ENCODE results near the gene PLAGL2.

PLAGL2 gene

DNA sequence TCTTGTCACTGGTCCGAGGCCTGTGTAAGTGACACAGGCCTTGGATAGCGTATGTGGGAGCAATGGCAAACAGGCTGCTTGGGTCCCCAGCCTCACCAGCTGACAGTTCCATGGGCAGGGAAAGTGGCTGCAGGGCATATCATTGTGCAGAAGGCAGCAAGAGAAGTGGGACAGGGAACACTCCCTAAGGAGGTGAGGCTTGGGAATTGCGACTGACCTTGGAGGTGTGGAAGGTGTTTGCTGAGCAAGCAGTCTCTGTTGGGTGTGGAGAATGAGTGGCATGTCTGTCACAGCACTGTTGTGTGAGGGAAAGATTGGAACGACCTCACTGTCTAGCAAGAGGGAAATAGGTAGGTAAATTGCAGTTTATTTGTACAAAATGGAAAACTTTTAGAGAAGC, 16.9 kb upstream of the PLAGL2 start:
- H3K4me3 ChIP-seq (ENCODE audit: low read depth, low read length), result no peak overlapping the region
- no peak for TF ChIP-seq CTCF (IDR thresholded peaks at IDR 0.05; ENCODE audit: control insufficient read depth, extremely low read depth, insufficient read depth)
- no peak for DNase-seq (ENCODE audit: low read depth)

DNA sequence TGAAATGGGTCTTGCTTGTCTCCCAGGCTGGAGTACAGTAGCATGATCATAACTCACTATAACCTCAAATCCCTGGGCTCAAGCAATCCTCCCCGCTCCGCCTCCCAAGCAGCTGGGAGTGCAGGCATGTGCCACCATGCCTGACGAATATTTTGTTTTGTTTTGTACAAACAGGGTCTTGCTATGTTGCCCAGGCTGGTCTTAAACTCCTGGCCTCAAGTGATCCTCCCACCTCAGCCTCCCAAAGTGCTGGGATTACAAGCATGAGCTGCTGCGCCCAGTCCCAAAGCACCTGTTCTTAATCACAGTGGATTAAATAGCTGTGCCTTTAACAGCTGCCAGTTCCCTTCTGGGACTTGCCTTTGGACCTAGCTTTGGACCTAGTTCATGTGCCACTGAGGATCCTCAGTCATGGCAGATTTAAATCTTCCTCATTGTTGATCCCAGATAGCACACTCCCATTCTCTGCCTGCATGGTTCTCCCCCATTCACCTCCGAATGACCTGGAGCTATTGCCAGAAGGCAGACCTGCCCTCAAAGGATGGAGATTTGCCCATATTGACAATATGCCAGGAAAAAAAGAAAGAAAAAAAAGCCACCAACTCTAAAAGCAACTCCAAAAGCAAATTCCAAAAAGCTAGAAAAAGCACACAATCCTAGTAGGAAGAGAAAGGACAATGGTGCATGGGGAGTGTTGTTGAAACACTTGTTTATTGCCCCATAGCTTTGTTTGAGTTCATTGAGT, 10.8 kb upstream of the PLAGL2 start:
- no peak for TF ChIP-seq CTCF (IDR thresholded peaks at IDR 0.05; ENCODE audit: control insufficient read depth, extremely low read depth, insufficient read depth)
- no peak for DNase-seq (ENCODE audit: low read depth)
- no peak overlapping the region for H3K4me3 ChIP-seq (ENCODE audit: low read depth, low read length)

GRCh38 chr20:32216179-32217142, 8.9 kb upstream of the PLAGL2 start:
- H3K4me3 ChIP-seq (ENCODE audit: low read depth, low read length), result no peak overlapping the region
- TF ChIP-seq CTCF (IDR thresholded peaks at IDR 0.05; ENCODE audit: control insufficient read depth, extremely low read depth, insufficient read depth), result no peak
- DNase-seq (ENCODE audit: low read depth), result no peak

GRCh38 chr20:32215729-32216128, 8.2 kb upstream of the PLAGL2 start:
- no peak for DNase-seq (ENCODE audit: low read depth)
- no peak for TF ChIP-seq CTCF (IDR thresholded peaks at IDR 0.05; ENCODE audit: control insufficient read depth, extremely low read depth, insufficient read depth)

DNA sequence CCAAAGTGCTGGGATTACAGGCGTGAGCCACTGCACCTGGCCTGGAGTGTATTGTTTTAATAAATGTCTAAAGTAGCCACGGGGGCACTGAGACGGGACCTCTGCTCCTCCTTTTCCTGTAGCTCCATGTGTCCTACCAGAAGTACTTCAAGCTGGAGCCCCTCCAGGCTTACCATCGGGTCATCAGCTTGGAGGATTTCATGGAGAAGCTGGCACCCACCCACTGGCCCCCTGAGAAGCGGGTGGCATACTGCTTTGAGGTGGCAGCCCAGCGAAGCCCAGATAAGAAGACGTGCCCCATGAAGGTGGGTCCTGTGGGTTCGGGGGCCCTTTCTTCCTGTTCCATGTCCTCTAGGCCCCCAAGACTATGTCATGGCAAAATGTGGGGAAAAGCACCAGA, 7.6 kb upstream of the PLAGL2 start:
- H3K4me3 ChIP-seq (ENCODE audit: low read depth, low read length), result no peak overlapping the region
- DNase-seq (ENCODE audit: low read depth), result no peak
- TF ChIP-seq CTCF (IDR thresholded peaks at IDR 0.05; ENCODE audit: control insufficient read depth, extremely low read depth, insufficient read depth), result no peak

More at GRCh38 chr20:32215729-32216128, 8.2 kb upstream of the PLAGL2 start:
- no peak overlapping the region for H3K4me3 ChIP-seq (ENCODE audit: low read depth, low read length)

DNA sequence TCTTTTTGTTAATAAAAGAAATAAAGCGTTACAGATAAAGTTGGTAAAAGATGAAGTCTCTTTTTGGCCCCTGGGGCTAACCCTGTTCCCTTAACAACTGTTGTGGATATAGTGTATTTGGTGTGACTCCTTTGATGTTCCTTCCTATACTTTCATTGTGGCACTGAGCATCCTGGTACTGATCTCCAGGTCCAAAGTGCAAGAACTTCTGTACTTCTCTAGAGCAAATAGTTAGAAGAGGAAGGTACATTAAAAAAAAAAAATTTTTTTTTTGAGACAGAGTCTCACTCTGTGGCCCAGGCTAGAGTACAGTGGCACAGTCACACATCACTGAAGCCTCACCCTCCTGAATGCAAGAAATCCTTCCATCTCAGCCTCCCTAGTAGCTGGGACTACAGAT, 6.3 kb upstream of the PLAGL2 start:
- TF ChIP-seq CTCF (IDR thresholded peaks at IDR 0.05; ENCODE audit: control insufficient read depth, extremely low read depth, insufficient read depth), result no peak
- no peak overlapping the region for H3K4me3 ChIP-seq (ENCODE audit: low read depth, low read length)
- DNase-seq (ENCODE audit: low read depth), result no peak

Measured in LNCaP clone FGC (cell line).